ENCODE results near the gene MFN1. TPM values are rescaled to one million over a fixed set of nuclear protein-coding genes. Genes with fewer than 3 reads are reported as not detected.
A peak's percentile ranks its signal among the peaks of the same experiment; 100 is the strongest.

MFN1 gene
- total RNA-seq, 1 experiment from 2014 or later, result 59.0 TPM

DNA sequence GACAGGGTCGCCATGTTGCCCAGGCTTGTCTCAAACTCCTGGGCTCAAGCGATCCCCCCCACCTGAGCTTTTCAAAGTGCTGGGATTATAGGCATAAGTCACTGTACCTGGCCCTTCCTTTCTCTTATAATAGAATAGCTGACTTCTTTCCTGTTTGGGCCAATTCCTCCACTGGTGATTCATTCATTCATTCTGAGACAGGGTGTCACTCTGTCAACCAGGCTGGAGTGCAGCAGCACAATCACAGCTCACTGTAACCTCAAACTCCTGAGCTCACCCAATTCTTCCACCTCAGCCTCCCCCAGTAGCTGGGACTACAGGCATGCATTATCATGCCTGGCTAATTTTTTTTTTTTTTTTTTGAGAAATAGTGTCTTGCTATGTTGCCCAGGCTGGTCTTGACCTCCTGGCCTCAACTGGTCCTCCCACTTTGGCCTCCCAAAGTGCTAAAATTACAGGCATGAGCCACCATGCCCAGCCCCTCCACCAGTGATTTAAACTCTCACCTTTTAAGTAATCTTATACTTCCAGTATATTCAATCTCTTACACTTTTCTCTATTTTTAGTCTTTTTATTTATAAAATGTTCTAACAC lies 82.9 kb downstream of the MFN1 start:
- POLR2A ChIA-PET (ENCODE audit: low non-redundant PET), result interaction anchor here (0.9 kb wide), 1 partner anchor 132 kb away, joined by 4 read pairs; no protein-coding TSS in a partner anchor
- Histone ChIP-seq H3K27me3 (replicated peaks; ENCODE audit: insufficient read depth, low read depth, low read length, poor library complexity) (no peaks in the 10 kb centered on the region), H3K4me1 (ENCODE audit: insufficient read depth, low read length, poor library complexity, severe bottlenecking) (peaks cover 27% of the 10 kb centered on the region), H3K27ac (ENCODE audit: low read depth, low read length, poor library complexity, severe bottlenecking) (no peak overlapping the region), H3K36me3 (ENCODE audit: insufficient read depth, low read length, poor library complexity, severe bottlenecking) (no peaks in the 10 kb centered on the region), H3K4me3 (ENCODE audit: low read depth, low read length, poor library complexity, severe bottlenecking) (no peak overlapping the region), H3K9me3 (ENCODE audit: low read depth, low read length, poor library complexity, severe bottlenecking) (no peaks in the 10 kb centered on the region)
- no peak for DNase-seq (ENCODE audit: low spot score)
- BruUV-seq (replicated peaks), result no TSS peak
- intact Hi-C loops (cut with micrococcal nuclease; ENCODE audit: unreplicated experiment), result no loop called here
- CTCF ChIA-PET, result interaction anchor here (0.7 kb wide), 1 partner anchor 10 kb away, joined by 6 read pairs; no protein-coding TSS in a partner anchor
- no peak for TF ChIP-seq EZH2 (IDR thresholded peaks at IDR 0.05; ENCODE audit: borderline replicate concordance, low read depth, low read length, poor library complexity, severe bottlenecking)

DNA sequence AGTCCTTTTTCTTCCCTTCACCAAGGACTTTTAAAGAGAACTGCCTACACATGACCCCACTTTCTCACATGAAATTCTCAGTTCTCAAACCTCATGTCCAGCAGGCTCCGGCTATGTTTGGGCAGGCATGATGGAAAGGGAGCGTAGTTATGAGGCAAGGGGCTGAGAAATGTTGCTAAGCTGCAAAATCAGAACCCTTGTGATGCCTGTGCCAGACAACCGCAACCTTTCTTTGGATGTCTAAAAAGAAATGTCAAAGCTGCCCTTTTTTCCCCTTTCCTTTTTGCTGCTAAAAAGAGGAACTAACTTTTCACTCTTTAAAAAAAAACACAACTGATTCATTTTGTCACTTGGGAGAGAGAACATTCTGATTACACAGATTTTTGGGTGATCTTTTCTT lies 84.5 kb downstream of the MFN1 start:
- no peak for DNase-seq (ENCODE audit: low spot score)
- no peak for TF ChIP-seq EZH2 (IDR thresholded peaks at IDR 0.05; ENCODE audit: borderline replicate concordance, low read depth, low read length, poor library complexity, severe bottlenecking)
- TF ChIP-seq, protein P1, sequence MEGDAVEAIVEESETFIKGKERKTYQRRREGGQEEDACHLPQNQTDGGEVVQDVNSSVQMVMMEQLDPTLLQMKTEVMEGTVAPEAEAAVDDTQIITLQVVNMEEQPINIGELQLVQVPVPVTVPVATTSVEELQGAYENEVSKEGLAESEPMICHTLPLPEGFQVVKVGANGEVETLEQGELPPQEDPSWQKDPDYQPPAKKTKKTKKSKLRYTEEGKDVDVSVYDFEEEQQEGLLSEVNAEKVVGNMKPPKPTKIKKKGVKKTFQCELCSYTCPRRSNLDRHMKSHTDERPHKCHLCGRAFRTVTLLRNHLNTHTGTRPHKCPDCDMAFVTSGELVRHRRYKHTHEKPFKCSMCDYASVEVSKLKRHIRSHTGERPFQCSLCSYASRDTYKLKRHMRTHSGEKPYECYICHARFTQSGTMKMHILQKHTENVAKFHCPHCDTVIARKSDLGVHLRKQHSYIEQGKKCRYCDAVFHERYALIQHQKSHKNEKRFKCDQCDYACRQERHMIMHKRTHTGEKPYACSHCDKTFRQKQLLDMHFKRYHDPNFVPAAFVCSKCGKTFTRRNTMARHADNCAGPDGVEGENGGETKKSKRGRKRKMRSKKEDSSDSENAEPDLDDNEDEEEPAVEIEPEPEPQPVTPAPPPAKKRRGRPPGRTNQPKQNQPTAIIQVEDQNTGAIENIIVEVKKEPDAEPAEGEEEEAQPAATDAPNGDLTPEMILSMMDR (conservative IDR thresholded peaks at IDR 0.05; ENCODE audit: low read depth, low read length), result no peak
- Histone ChIP-seq H3K27ac (ENCODE audit: low read depth, low read length, poor library complexity, severe bottlenecking) (no peak overlapping the region), H3K4me1 (ENCODE audit: insufficient read depth, low read length, poor library complexity, severe bottlenecking) (peaks cover 34% of the 10 kb centered on the region), H3K4me3 (ENCODE audit: low read depth, low read length, poor library complexity, severe bottlenecking) (no peak overlapping the region), H3K9me3 (ENCODE audit: low read depth, low read length, poor library complexity, severe bottlenecking) (no peaks in the 10 kb centered on the region), H3K27me3 (replicated peaks; ENCODE audit: insufficient read depth, low read depth, low read length, poor library complexity) (no peaks in the 10 kb centered on the region), H3K36me3 (ENCODE audit: insufficient read depth, low read length, poor library complexity, severe bottlenecking) (no peaks in the 10 kb centered on the region)
- CTCF ChIA-PET, result no interaction called here
- POLR2A ChIA-PET (ENCODE audit: low non-redundant PET), result no interaction called here
- intact Hi-C loops (cut with micrococcal nuclease; ENCODE audit: unreplicated experiment), result no loop called here
- BruUV-seq (replicated peaks), result no TSS peak

DNA sequence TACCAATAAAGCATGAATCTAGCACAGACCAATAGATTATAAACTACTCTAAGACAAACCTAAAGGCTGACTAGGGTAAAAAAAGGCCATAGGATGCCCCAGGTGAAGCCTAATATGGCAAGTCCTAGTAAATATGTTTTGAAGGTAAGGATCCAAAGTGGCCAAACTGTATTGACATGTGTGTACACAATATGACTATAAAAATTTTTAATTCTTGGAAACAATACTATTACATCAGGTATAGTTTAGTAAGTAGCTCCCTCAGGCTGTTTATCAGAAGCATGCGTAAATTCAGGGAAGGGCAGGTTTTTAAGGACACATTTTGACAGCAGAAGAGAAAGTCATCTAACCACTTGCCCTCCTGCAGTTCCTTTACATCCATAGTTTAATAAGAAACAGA lies 84.9 kb downstream of the MFN1 start:
- BruUV-seq (replicated peaks), result no TSS peak
- Histone ChIP-seq H3K4me1 (ENCODE audit: insufficient read depth, low read length, poor library complexity, severe bottlenecking) (peaks cover 34% of the 10 kb centered on the region), H3K27ac (ENCODE audit: low read depth, low read length, poor library complexity, severe bottlenecking) (no peak overlapping the region), H3K4me3 (ENCODE audit: low read depth, low read length, poor library complexity, severe bottlenecking) (no peak overlapping the region), H3K27me3 (replicated peaks; ENCODE audit: insufficient read depth, low read depth, low read length, poor library complexity) (no peaks in the 10 kb centered on the region), H3K36me3 (ENCODE audit: insufficient read depth, low read length, poor library complexity, severe bottlenecking) (no peaks in the 10 kb centered on the region), H3K9me3 (ENCODE audit: low read depth, low read length, poor library complexity, severe bottlenecking) (no peaks in the 10 kb centered on the region)
- TF ChIP-seq, protein P1 (conservative IDR thresholded peaks at IDR 0.05; ENCODE audit: low read depth, low read length), result no peak
- TF ChIP-seq EZH2 (IDR thresholded peaks at IDR 0.05; ENCODE audit: borderline replicate concordance, low read depth, low read length, poor library complexity, severe bottlenecking), result no peak
- ChIA-PET CTCF (no interaction called here), POLR2A (ENCODE audit: low non-redundant PET) (no interaction called here)
- intact Hi-C loops (cut with micrococcal nuclease; ENCODE audit: unreplicated experiment), result no loop called here
- DNase-seq (ENCODE audit: low spot score), result no peak

DNA sequence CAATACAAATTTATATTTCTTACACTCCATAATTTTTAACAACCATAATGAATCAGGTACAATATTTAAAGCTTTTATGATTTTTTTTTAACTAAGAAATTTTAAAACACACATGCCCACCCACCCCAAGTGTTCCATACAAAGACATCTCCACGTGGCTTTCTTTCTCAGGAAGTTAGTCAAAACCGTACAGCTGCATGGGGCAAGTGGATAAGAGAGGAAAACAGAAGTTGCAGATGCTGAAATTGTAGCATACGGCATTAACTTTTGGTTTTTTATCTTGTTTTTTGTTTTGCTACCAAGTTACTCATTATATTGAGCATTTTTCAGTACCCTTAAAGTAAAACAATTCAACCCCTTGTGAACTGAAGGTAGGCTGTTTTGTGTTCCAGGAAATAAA lies 89.0 kb downstream of the MFN1 start:
- TF ChIP-seq EZH2 (IDR thresholded peaks at IDR 0.05; ENCODE audit: borderline replicate concordance, low read depth, low read length, poor library complexity, severe bottlenecking), result no peak
- TF ChIP-seq, protein P1 (conservative IDR thresholded peaks at IDR 0.05; ENCODE audit: low read depth, low read length), result no peak
- H3K4me3 ChIP-seq (ENCODE audit: low read depth, low read length, poor library complexity, severe bottlenecking), result no peak overlapping the region
- no peaks in the 10 kb centered on the region for H3K27me3 ChIP-seq (replicated peaks; ENCODE audit: insufficient read depth, low read depth, low read length, poor library complexity)
- ChIA-PET CTCF (no interaction called here), POLR2A (ENCODE audit: low non-redundant PET) (interaction anchor here (0.6 kb wide), 1 partner anchor 9 kb away, joined by 6 read pairs; no protein-coding TSS in a partner anchor)
- peak overlapping the region; percentile 39 for H3K27ac ChIP-seq (ENCODE audit: low read depth, low read length, poor library complexity, severe bottlenecking)
- no peaks in the 10 kb centered on the region for H3K9me3 ChIP-seq (ENCODE audit: low read depth, low read length, poor library complexity, severe bottlenecking)
- BruUV-seq (replicated peaks), result no TSS peak
- intact Hi-C loops (cut with micrococcal nuclease; ENCODE audit: unreplicated experiment), result no loop called here
- no peaks in the 10 kb centered on the region for H3K36me3 ChIP-seq (ENCODE audit: insufficient read depth, low read length, poor library complexity, severe bottlenecking)
- DNase-seq (ENCODE audit: low spot score), result no peak
- peaks cover 45% of the 10 kb centered on the region for H3K4me1 ChIP-seq (ENCODE audit: insufficient read depth, low read length, poor library complexity, severe bottlenecking)

All from A673 (cell line).